Cardiac septum (tissue), 1 donor: ENCODE results near the gene NOL9. TPM values are rescaled to one million over a fixed set of nuclear protein-coding genes. Genes with fewer than 3 reads are reported as not detected.
"Not testable (repeated sequence)": the region's sequence is repeated elsewhere in the genome, so short reads cannot be mapped to it uniquely, and the experiment has no call there.

ENCODE experiments used
- DNase-seq: peaks from one replicate; pipeline ENCODE4 v3.0.0-alpha.2; 2020; ENCODE audit warnings: low spot score
- intact Hi-C: fragments of 100-400 bp; cut with DNase I; formaldehyde crosslinking; loops from one replicate; pipeline ENCODE4 v1.14.0; 2022
- total RNA-seq: library from RNA; stranded (reverse); fragmentation: NEBNext Ultra II Directional; extraction: Animal tissue kit (Norgen Biotek cat#: 25700); gene quantifications from one replicate; pipeline ENCODE4 v1.2.1, GENCODE V29; 2021
- donor health status: DM: no; HTN: no; CAD: no.

Gene NOL9
- total RNA-seq, 1 donor from 2014 or later = 16.5 TPM

- intact Hi-C loops = no loop called here
- no peak for DNase-seq
These were observed 57.5 kb downstream of the NOL9 start for GRCh38 chr1:6496890-6497214.

GRCh38 chr1:6496365-6496721 lies 58.0 kb downstream of the NOL9 start:
- peak; percentile 68 for DNase-seq
- intact Hi-C loops = no loop called here

- intact Hi-C loops = no loop called here
- no peak for DNase-seq
These were observed 58.6 kb downstream of the NOL9 start for GRCh38 chr1:6495540-6496364.

GRCh38 chr1:6495041-6495441 lies 59.3 kb downstream of the NOL9 start:
- peak; percentile 68 for DNase-seq
- intact Hi-C loops = no loop called here

- intact Hi-C loops = no loop called here
- DNase-seq = no peak
These were observed 59.7 kb downstream of the NOL9 start for GRCh38 chr1:6494627-6495026.

- intact Hi-C loops, DNase-seq: not testable (repeated sequence)
These were observed 60.5 kb downstream of the NOL9 start for GRCh38 chr1:6493834-6494223.

GRCh38 chr1:6491966-6492365 lies 62.3 kb downstream of the NOL9 start:
- DNase-seq = no peak
- intact Hi-C loops = no loop called here

GRCh38 chr1:6491480-6491962 lies 62.8 kb downstream of the NOL9 start, which contains the start of gene PLEKHG5:
Gene PLEKHG5, minus strand, starts transcription at chr1:6491667. Its CDS starts 14,096 bp downstream, at chr1:6477571.
- DNase-seq = no peak
- intact Hi-C loops = no loop called here

- intact Hi-C loops = no loop called here
- no peak for DNase-seq
These were observed 63.2 kb downstream of the NOL9 start for GRCh38 chr1:6491081-6491449.

- no peak for DNase-seq
- intact Hi-C loops = no loop called here
These were observed 63.9 kb downstream of the NOL9 start for GRCh38 chr1:6490181-6491080.

- DNase-seq = peak; percentile 88
- intact Hi-C loops = loop anchor here (5.0 kb wide), 1 partner anchor 158 kb away; no protein-coding TSS in a partner anchor
These were observed 64.5 kb downstream of the NOL9 start for GRCh38 chr1:6489799-6490180.

- no peak for DNase-seq
- intact Hi-C loops = loop anchor here (5.0 kb wide), 1 partner anchor 158 kb away; no protein-coding TSS in a partner anchor
These were observed 64.9 kb downstream of the NOL9 start for GRCh38 chr1:6489383-6489765.

- DNase-seq = no peak
- intact Hi-C loops = loop anchor here (5.0 kb wide), 1 partner anchor 159 kb away; no protein-coding TSS in a partner anchor
These were observed 65.5 kb downstream of the NOL9 start for GRCh38 chr1:6488602-6489382.

- no peak for DNase-seq
- intact Hi-C loops = loop anchor here (1.0 to 5.0 kb wide), 3 partner anchors 35 to 159 kb away; partner anchors contain the start of gene NOL9
These were observed 66.4 kb downstream of the NOL9 start for GRCh38 chr1:6487804-6488484.

- peak; percentile 89 for DNase-seq
- intact Hi-C loops = loop anchor here (1.0 to 5.0 kb wide), 3 partner anchors 36 to 161 kb away; partner anchors contain the start of gene NOL9
These were observed 67.8 kb downstream of the NOL9 start for GRCh38 chr1:6486433-6487011.

- DNase-seq = no peak
- intact Hi-C loops = loop anchor here (2.0 to 5.0 kb wide), 2 partner anchors 37 to 162 kb away; no protein-coding TSS in a partner anchor
These were observed 68.9 kb downstream of the NOL9 start for GRCh38 chr1:6485168-6486101.

- intact Hi-C loops = loop anchor here (5.0 kb wide), 1 partner anchor 163 kb away; no protein-coding TSS in a partner anchor
- no peak for DNase-seq
These were observed 69.5 kb downstream of the NOL9 start for GRCh38 chr1:6484826-6485167.

GRCh38 chr1:6483761-6484117 lies 70.6 kb downstream of the NOL9 start:
- intact Hi-C loops = no loop called here
- no peak for DNase-seq
